H9 (cell line): ENCODE results near the gene TBC1D17. TPM values are rescaled to one million over a fixed set of nuclear protein-coding genes. Genes with fewer than 3 reads are reported as not detected.
A peak's percentile ranks its signal among the peaks of the same experiment; 100 is the strongest.

ENCODE experiments used
- DNase-seq: peaks from one replicate; pipeline ENCODE4 v3.0.0-alpha.2; 2017
- H2AFZ ChIP-seq: one replicate; pipeline ENCODE4 v1.6.1; 2013; ENCODE audit warnings: mild to moderate bottlenecking, low read length, control low read depth, moderate library complexity
- H2AK5ac ChIP-seq: 2 replicates; pipeline ENCODE4 v1.6.1; 2013; ENCODE audit warnings: low read length, control low read depth, mixed read lengths; ENCODE audit not compliant: insufficient read length
- H2BK120ac ChIP-seq: one replicate; pipeline ENCODE4 v1.6.1; 2013; ENCODE audit warnings: low read depth, mild to moderate bottlenecking, low read length, control low read depth, inconsistent platforms; ENCODE audit not compliant: poor library complexity, severe bottlenecking
- H2BK12ac ChIP-seq: 2 replicates; pipeline ENCODE4 v1.6.1; 2013; ENCODE audit warnings: low read length, control low read depth, mixed read lengths, low read depth; ENCODE audit not compliant: insufficient read length
- H2BK15ac ChIP-seq: 2 replicates; pipeline ENCODE4 v1.6.1; 2013; ENCODE audit warnings: low read depth, low read length, control low read depth
- H2BK20ac ChIP-seq: one replicate; pipeline ENCODE4 v1.6.1; 2013; ENCODE audit warnings: low read depth, mild to moderate bottlenecking, low read length, control low read depth, inconsistent platforms; ENCODE audit not compliant: poor library complexity, severe bottlenecking
- H2BK5ac ChIP-seq: 2 replicates; pipeline ENCODE4 v1.6.1; 2013; ENCODE audit warnings: low read length, control low read depth, mixed read lengths; ENCODE audit not compliant: insufficient read length
- H3K14ac ChIP-seq: 2 replicates; pipeline ENCODE4 v1.6.1; 2013; ENCODE audit warnings: low read length, control low read depth; ENCODE audit not compliant: insufficient read depth
- H3K18ac ChIP-seq: 2 replicates; pipeline ENCODE4 v1.6.1; 2013; ENCODE audit warnings: low read depth, mild to moderate bottlenecking, mixed read lengths, low read length, control low read depth; ENCODE audit not compliant: insufficient read length
- H3K23ac ChIP-seq: 2 replicates; pipeline ENCODE4 v1.6.1; 2013; ENCODE audit warnings: low read length, control low read depth, mixed read lengths, low read depth; ENCODE audit not compliant: insufficient read length
- H3K23me2 ChIP-seq: 2 replicates; pipeline ENCODE4 v1.6.1; 2013; ENCODE audit warnings: low read depth, mild to moderate bottlenecking, mixed read lengths, low read length, control low read depth; ENCODE audit not compliant: insufficient read length, poor library complexity, severe bottlenecking
- H3K27ac ChIP-seq: 2 replicates; pipeline ENCODE4 v1.5.1; 2013; ENCODE audit warnings: low read length, control low read depth, mixed read lengths, low read depth; ENCODE audit not compliant: insufficient read length
- H3K27me3 ChIP-seq: 2 replicates; pipeline ENCODE4 v1.6.1; 2013; ENCODE audit warnings: low read length, control low read depth, inconsistent platforms; ENCODE audit not compliant: insufficient read depth
- H3K4ac ChIP-seq: 2 replicates; pipeline ENCODE4 v1.6.1; 2013; ENCODE audit warnings: low read depth, mild to moderate bottlenecking, control low read depth, inconsistent platforms, low read length, moderate library complexity
- H3K4me1 ChIP-seq: 2 replicates; pipeline ENCODE4 v1.6.1; 2013; ENCODE audit warnings: low read length, control low read depth, inconsistent platforms; ENCODE audit not compliant: insufficient read depth
- H3K4me2 ChIP-seq: 2 replicates; pipeline ENCODE4 v1.6.1; 2013; ENCODE audit warnings: low read length, control low read depth, mixed read lengths; ENCODE audit not compliant: insufficient read length, insufficient read depth
- H3K56ac ChIP-seq: 2 replicates; pipeline ENCODE4 v1.6.1; 2013; ENCODE audit warnings: low read depth, mild to moderate bottlenecking, mixed read lengths, low read length, control low read depth; ENCODE audit not compliant: insufficient read length
- H3K79me1 ChIP-seq: 2 replicates; pipeline ENCODE4 v1.6.1; 2013; ENCODE audit warnings: low read depth, mild to moderate bottlenecking, moderate library complexity, low read length, control low read depth, inconsistent platforms; ENCODE audit not compliant: insufficient read depth, poor library complexity, severe bottlenecking
- H3K79me2 ChIP-seq: 2 replicates; pipeline ENCODE4 v1.6.1; 2013; ENCODE audit warnings: low read length, control low read depth, inconsistent platforms; ENCODE audit not compliant: insufficient read depth
- H3K9ac ChIP-seq: 2 replicates; pipeline ENCODE4 v1.6.1; 2013; ENCODE audit warnings: low read length, control low read depth, mixed read lengths; ENCODE audit not compliant: insufficient read length; ENCODE audit errors: extremely low read depth
- H3K9me3 ChIP-seq: one replicate; pipeline ENCODE4 v1.6.1; 2013; ENCODE audit warnings: low read depth, low read length, inconsistent platforms; ENCODE audit not compliant: control insufficient read depth
- H3T11ph ChIP-seq: one replicate; pipeline ENCODE4 v1.6.1; 2013; ENCODE audit warnings: mild to moderate bottlenecking, low read length, control low read depth, inconsistent platforms
- H4K20me1 ChIP-seq: one replicate; pipeline ENCODE4 v1.6.1; 2013; ENCODE audit not compliant: control insufficient read depth, insufficient read length, insufficient read depth
- H4K5ac ChIP-seq: 2 replicates; pipeline ENCODE4 v1.6.1; 2013; ENCODE audit warnings: low read depth, mild to moderate bottlenecking, mixed read lengths, low read length, control low read depth; ENCODE audit not compliant: insufficient read length
- H4K8ac ChIP-seq: replicated peaks from 2 replicates; pipeline ENCODE4 v1.6.1; 2013; ENCODE audit warnings: low read length, control low read depth, mixed read lengths, low read depth; ENCODE audit not compliant: insufficient read length
- H4K91ac ChIP-seq: 2 replicates; pipeline ENCODE4 v1.6.1; 2013; ENCODE audit warnings: low read depth, mild to moderate bottlenecking, moderate library complexity, mixed read lengths, low read length, control low read depth; ENCODE audit not compliant: insufficient read length
- H3K27ac Mint-ChIP-seq, 3 experiments: 2 replicates in 2 of 3; 3 replicates in 1 of 3; pipeline ENCODE4 v1.8.0; 2020 to 2021; ENCODE audit warnings: mixed read lengths in 3 of 3, mild to moderate bottlenecking in 1 of 3, moderate library complexity in 1 of 3
- H3K27me3 Mint-ChIP-seq: 2 replicates; pipeline ENCODE4 v1.8.0; 2021; ENCODE audit warnings: low read depth, mild to moderate bottlenecking, moderate library complexity, mixed read lengths
- H3K36me3 Mint-ChIP-seq, 3 experiments: 2 replicates in 2 of 3; 3 replicates in 1 of 3; pipeline ENCODE4 v1.8.0; 2020 to 2021; ENCODE audit warnings: low read depth in 3 of 3, mixed read lengths in 3 of 3; ENCODE audit not compliant: insufficient read depth in 1 of 3
- H3K4me1 Mint-ChIP-seq, 2 experiments: 2 replicates each; pipeline ENCODE4 v1.8.0; 2020; ENCODE audit warnings: mixed read lengths in 2 of 2
- H3K4me3 Mint-ChIP-seq, 2 experiments: 2 replicates in 1 of 2; 3 replicates in 1 of 2; pipeline ENCODE4 v1.8.0; 2020 to 2021; ENCODE audit warnings: mild to moderate bottlenecking in 2 of 2, mixed read lengths in 2 of 2, moderate library complexity in 1 of 2
- H3K9me3 Mint-ChIP-seq, 2 experiments: 2 replicates in 1 of 2; 3 replicates in 1 of 2; pipeline ENCODE4 v1.8.0; 2020; ENCODE audit warnings: mild to moderate bottlenecking in 2 of 2, mixed read lengths in 2 of 2, moderate library complexity in 1 of 2
- CTCF ChIP-seq: fragments of 200-600 bp; sonication (generic); conservative IDR thresholded peaks from 3 replicates; pipeline ENCODE4 v1.8.0; 2021; ENCODE audit warnings: antibody characterized with exemption, mild to moderate bottlenecking
- whole genome bisulfite sequencing: extraction: QIAGEN DNeasy Blood & Tissue Kit; methylation state at CpG from one replicate; pipeline ENCODE4 v1.1.7; 2013; ENCODE audit warnings: missing lambda C conversion rate, low lambda C conversion rate, mixed read lengths; ENCODE audit not compliant: insufficient read length; ENCODE audit errors: extremely low coverage; 5-methylcytosine and 5-hydroxymethylcytosine counted together
- total RNA-seq: library from RNA; stranded (reverse); gene quantifications from 2 replicates; pipeline ENCODE4 v1.2.1, GENCODE V29; 2021

Gene TBC1D17
- total RNA-seq, 1 experiment from 2014 or later, result 33.6 TPM

GRCh38 chr19:49889038-49889686, 11.7 kb downstream of the TBC1D17 start:
- Histone ChIP-seq H4K5ac (no peak overlapping the region), H2BK120ac (no peak overlapping the region), H3T11ph (no peak overlapping the region), H3K23ac (no peak overlapping the region), H3K79me2 (no peaks in the 10 kb centered on the region), H3K79me1 (no peaks in the 10 kb centered on the region), H3K27ac (no peak overlapping the region), H3K4me2 (no peak overlapping the region), H3K9me3 (no peaks in the 10 kb centered on the region), H3K56ac (no peak overlapping the region), H3K14ac (no peak overlapping the region), H4K8ac (no peak overlapping the region), H2AFZ (no peak overlapping the region), H2BK15ac (no peak overlapping the region), H2AK5ac (no peak overlapping the region), H2BK5ac (no peak overlapping the region), H3K18ac (no peak overlapping the region), H3K4me1 (no peaks in the 10 kb centered on the region), H3K23me2 (peaks cover 3% of the 10 kb centered on the region), H3K27me3 (no peaks in the 10 kb centered on the region; the same call in 1 of the 2 replicates), H4K91ac (no peak overlapping the region), H3K9ac (no peak overlapping the region), H4K20me1 (peaks cover 5% of the 10 kb centered on the region), H2BK12ac (no peak overlapping the region), H3K4ac (no peak overlapping the region), H2BK20ac (no peak overlapping the region)
- peaks cover 25 to 33% (median 29%) of the 10 kb centered on the region in 3 experiments for H3K36me3 Mint-ChIP-seq
- DNase-seq, result no peak
- H3K9me3 Mint-ChIP-seq, result peaks cover 0 to 11% of the 10 kb centered on the region in 2 experiments; a peak in 1 of 5 replicates
- H3K4me1 Mint-ChIP-seq, result peaks cover 3 to 21% of the 10 kb centered on the region in 2 experiments; a peak in 3 of 4 replicates
- WGBS, result no CpG with 5 or more reads among the region's 23 CpGs
- H3K4me3 Mint-ChIP-seq, result peak overlapping the region in 1 of 2 experiments; percentile 35; a peak in 2 of 5 replicates
- H3K27me3 Mint-ChIP-seq, result peaks cover 32% of the 10 kb centered on the region
- H3K27ac Mint-ChIP-seq, result no peak overlapping the region; a peak in 1 of 7 replicates
- no peak for TF ChIP-seq CTCF
